CD4-positive, CD25-positive, alpha-beta regulatory T cell (primary cell): ENCODE results near the gene TTF2. TPM values are rescaled to one million over a fixed set of nuclear protein-coding genes. Genes with fewer than 3 reads are reported as not detected.

Source experiments
- ATAC-seq, 2 donors: fragments of 150-1000 bp; cut with Tn5 transposase; one replicate each; pipeline ENCODE4 v1.10.0; 2021; ENCODE audit warnings: low read depth in 2 of 2, moderate number of reproducible peaks in 2 of 2, moderate library complexity in 1 of 2
- DNase-seq, 3 donors: peaks; one replicate each; pipeline versions ENCODE4 v3.0.0 to v3.0.0-alpha.2; 2012 to 2022; ENCODE audit warnings: mixed read lengths in 1 of 3
- H3K27ac ChIP-seq: one replicate; pipeline ENCODE4 v1.7.0; 2013; ENCODE audit warnings: mild to moderate bottlenecking, low read length; ENCODE audit not compliant: insufficient read depth, poor library complexity, severe bottlenecking
- H3K27me3 ChIP-seq: one replicate; pipeline ENCODE4 v1.7.0; 2013; ENCODE audit warnings: low read length; ENCODE audit not compliant: control insufficient read depth, insufficient read depth
- H3K36me3 ChIP-seq: one replicate; pipeline ENCODE4 v1.7.0; 2013; ENCODE audit warnings: mild to moderate bottlenecking, low read length, moderate library complexity; ENCODE audit not compliant: control insufficient read depth, insufficient read depth
- H3K4me1 ChIP-seq: 2 replicates; pipeline ENCODE4 v1.7.0; 2013; ENCODE audit warnings: mild to moderate bottlenecking, low read length; ENCODE audit not compliant: insufficient read depth, control insufficient read depth, poor library complexity, severe bottlenecking
- H3K4me3 ChIP-seq: one replicate; pipeline ENCODE4 v1.7.0; 2013; ENCODE audit warnings: low read depth, mild to moderate bottlenecking, low read length, moderate library complexity
- H3K9me3 ChIP-seq, 2 experiments: 1 replicate in 1 of 2; 2 replicates in 1 of 2; pipeline ENCODE4 v1.7.0; 2013; ENCODE audit warnings: low read length in 2 of 2, mild to moderate bottlenecking in 1 of 2, moderate library complexity in 1 of 2; ENCODE audit not compliant: control insufficient read depth in 2 of 2
- H3K27ac Mint-ChIP-seq, 3 donors: one replicate each; pipeline ENCODE4 v1.8.0; 2020 to 2022; ENCODE audit warnings: mild to moderate bottlenecking in 3 of 3, mixed read lengths in 3 of 3, moderate library complexity in 2 of 3
- H3K27me3 Mint-ChIP-seq: one replicate; pipeline ENCODE4 v1.8.0; 2022; ENCODE audit warnings: mild to moderate bottlenecking, mixed read lengths
- H3K36me3 Mint-ChIP-seq: one replicate; pipeline ENCODE4 v1.8.0; 2020; ENCODE audit warnings: mixed read lengths
- H3K4me1 Mint-ChIP-seq, 4 donors: one replicate each; pipeline ENCODE4 v1.8.0; 2020 to 2022; ENCODE audit warnings: mixed read lengths in 4 of 4, mild to moderate bottlenecking in 1 of 4
- H3K4me3 Mint-ChIP-seq, 4 donors: one replicate each; pipeline ENCODE4 v1.8.0; 2020 to 2022; ENCODE audit warnings: mild to moderate bottlenecking in 4 of 4, mixed read lengths in 4 of 4, moderate library complexity in 3 of 4
- H3K9me3 Mint-ChIP-seq, 7 donors: one replicate each; pipeline ENCODE4 v1.8.0; 2020 to 2022; ENCODE audit warnings: mixed read lengths in 7 of 7, mild to moderate bottlenecking in 3 of 7, moderate library complexity in 2 of 7
- polyA plus RNA-seq, 4 donors: library from polyadenylated mRNA; unstranded; fragments of 300-500 nt; fragmentation: Illumina TruSeq; gene quantifications; one replicate each; pipeline ENCODE4 v1.2.3, GENCODE V29; 2021
- total RNA-seq: library from RNA; stranded (reverse); gene quantifications from one replicate; pipeline ENCODE4 v1.2.3, GENCODE V29; 2022

TTF2 gene
- total and polyA plus RNA-seq, 5 donors from 2014 or later = 5.3 to 58.9 (median 11.1) TPM

- no peaks in the 10 kb centered on the region for H3K4me1 ChIP-seq
- Mint-ChIP-seq H3K27me3 (no peaks in the 10 kb centered on the region), H3K27ac (no peak overlapping the region), H3K4me3 (peak overlapping the region in 1 of 4 donors; percentile 11), H3K36me3 (peaks cover 49% of the 10 kb centered on the region), H3K9me3 (no peaks in the 10 kb centered on the region), H3K4me1 (peaks cover 0 to 5% (median 2%) of the 10 kb centered on the region in 4 donors)
- no peak overlapping the region for H3K27ac ChIP-seq
- H3K9me3 ChIP-seq = no peaks in the 10 kb centered on the region
- peaks cover 79% of the 10 kb centered on the region for H3K36me3 ChIP-seq
- ATAC-seq = no peak
- no peak for DNase-seq
- no peaks in the 10 kb centered on the region for H3K27me3 ChIP-seq
- H3K4me3 ChIP-seq = no peak overlapping the region
Observed at GRCh38 chr1:117076648-117077047, 16.5 kb downstream of the TTF2 start.

DNA sequence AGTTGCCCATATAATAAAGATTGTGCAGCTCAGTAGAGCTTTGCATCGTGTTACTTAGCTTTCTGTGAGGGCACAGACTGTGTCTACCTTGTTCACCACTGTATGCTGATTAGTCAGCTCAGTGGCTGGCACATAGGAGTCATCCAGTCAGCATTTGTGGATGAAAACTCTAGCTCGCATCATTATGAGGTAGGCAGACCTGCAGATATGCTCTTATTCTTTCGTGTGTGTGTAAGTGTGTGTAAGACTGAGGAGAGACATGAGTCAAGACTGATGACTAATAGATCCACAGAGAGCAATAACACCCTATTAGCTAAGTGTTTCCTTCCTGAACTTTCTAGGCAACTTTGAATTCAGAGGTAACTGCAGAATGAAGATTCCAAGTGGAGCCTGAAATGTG, 17.1 kb downstream of the TTF2 start:
- ATAC-seq (peak; percentile 82 to 88), DNase-seq (peak in 1 of 3 donors; percentile 45)
- peak overlapping the region; percentile 31 to 76 (median 47) for H3K27ac Mint-ChIP-seq
- Histone ChIP-seq H3K9me3 (no peaks in the 10 kb centered on the region), H3K27ac (no peak overlapping the region), H3K4me1 (no peaks in the 10 kb centered on the region), H3K27me3 (no peaks in the 10 kb centered on the region), H3K4me3 (no peak overlapping the region), H3K36me3 (peaks cover 85% of the 10 kb centered on the region)
- H3K27me3 Mint-ChIP-seq = no peaks in the 10 kb centered on the region
- peaks cover 48% of the 10 kb centered on the region for H3K36me3 Mint-ChIP-seq
- peaks cover 0 to 4% (median under 1%) of the 10 kb centered on the region in 4 donors for H3K4me1 Mint-ChIP-seq
- H3K4me3 Mint-ChIP-seq = no peak overlapping the region
- H3K9me3 Mint-ChIP-seq = no peaks in the 10 kb centered on the region

- Mint-ChIP-seq H3K4me1 (peaks cover 0 to 2% (median 0%) of the 10 kb centered on the region in 4 donors), H3K27me3 (no peaks in the 10 kb centered on the region), H3K27ac (peak overlapping the region in 1 of 3 donors; percentile 48), H3K36me3 (peaks cover 53% of the 10 kb centered on the region), H3K4me3 (no peak overlapping the region), H3K9me3 (no peaks in the 10 kb centered on the region)
- no peaks in the 10 kb centered on the region for H3K4me1 ChIP-seq
- H3K27ac ChIP-seq = no peak overlapping the region
- no peak for ATAC-seq
- H3K4me3 ChIP-seq = no peak overlapping the region
- no peaks in the 10 kb centered on the region for H3K9me3 ChIP-seq
- peaks cover 86% of the 10 kb centered on the region for H3K36me3 ChIP-seq
- H3K27me3 ChIP-seq = no peaks in the 10 kb centered on the region
- no peak for DNase-seq
Observed at GRCh38 chr1:117079737-117080136, 19.6 kb downstream of the TTF2 start.

GRCh38 chr1:117084231-117084630, 24.1 kb downstream of the TTF2 start:
- no peaks in the 10 kb centered on the region for H3K4me1 Mint-ChIP-seq
- ATAC-seq (no peak), DNase-seq (no peak)
- no peak overlapping the region for H3K4me3 Mint-ChIP-seq
- Histone ChIP-seq H3K4me3 (no peak overlapping the region), H3K27ac (no peak overlapping the region), H3K36me3 (peaks cover 63% of the 10 kb centered on the region), H3K9me3 (no peaks in the 10 kb centered on the region), H3K4me1 (no peaks in the 10 kb centered on the region), H3K27me3 (no peaks in the 10 kb centered on the region)
- H3K36me3 Mint-ChIP-seq = peaks cover 37% of the 10 kb centered on the region
- no peaks in the 10 kb centered on the region for H3K27me3 Mint-ChIP-seq
- H3K9me3 Mint-ChIP-seq = no peaks in the 10 kb centered on the region
- no peak overlapping the region for H3K27ac Mint-ChIP-seq

DNA sequence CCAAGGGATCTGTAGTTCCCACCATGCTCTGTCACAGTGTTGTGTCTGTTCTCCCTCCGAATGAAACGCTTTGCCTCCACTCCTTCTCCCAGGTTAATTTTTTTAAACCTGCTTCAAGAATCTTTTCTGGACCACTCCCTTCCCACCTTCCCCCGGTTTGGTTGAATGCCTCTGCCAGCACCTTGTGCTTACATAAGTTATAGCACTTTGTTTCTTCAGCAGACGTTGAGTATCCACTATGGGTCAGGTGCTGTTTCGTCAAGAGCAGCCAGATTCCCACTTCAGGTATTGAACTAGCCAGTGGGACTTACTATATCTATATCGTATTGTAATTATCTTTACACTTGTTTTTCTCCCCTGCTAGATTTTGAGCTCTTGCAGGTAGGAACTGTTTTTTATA, 27.6 kb downstream of the TTF2 start:
- Histone ChIP-seq H3K27ac (no peak overlapping the region), H3K27me3 (no peaks in the 10 kb centered on the region), H3K9me3 (no peaks in the 10 kb centered on the region), H3K36me3 (peaks cover 62% of the 10 kb centered on the region), H3K4me1 (no peaks in the 10 kb centered on the region), H3K4me3 (no peak overlapping the region)
- Mint-ChIP-seq H3K9me3 (no peaks in the 10 kb centered on the region), H3K36me3 (peaks cover 49% of the 10 kb centered on the region), H3K4me3 (no peak overlapping the region), H3K27ac (peak overlapping the region in 1 of 3 donors; percentile 87), H3K4me1 (peaks cover 2 to 6% (median 4%) of the 10 kb centered on the region in 4 donors), H3K27me3 (no peaks in the 10 kb centered on the region)
- DNase-seq (no peak), ATAC-seq (no peak)

DNA sequence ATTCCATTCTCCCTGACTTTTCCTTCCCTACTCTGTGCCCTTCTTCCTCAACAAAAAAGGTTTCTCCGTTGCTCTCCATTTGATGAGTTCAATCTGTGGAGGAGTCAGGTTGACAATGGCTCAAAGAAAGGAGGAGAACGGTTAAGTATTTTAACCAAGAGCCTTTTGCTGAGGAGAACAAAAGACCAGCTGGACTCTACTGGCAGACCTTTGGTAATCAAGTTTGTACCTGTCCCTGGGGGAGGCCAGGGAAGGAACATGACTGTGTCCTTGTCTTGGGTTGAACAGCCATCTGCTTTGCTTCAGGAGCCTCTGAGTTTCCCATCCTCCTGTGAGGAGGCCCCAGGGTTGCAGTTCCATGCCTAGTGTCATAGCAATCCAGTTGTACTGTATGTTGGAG, 29.9 kb downstream of the TTF2 start:
- H3K4me1 Mint-ChIP-seq = peaks cover 5 to 26% (median 13%) of the 10 kb centered on the region in 4 donors
- no peak overlapping the region for H3K4me3 ChIP-seq
- no peak for ATAC-seq
- H3K36me3 ChIP-seq = peaks cover 67% of the 10 kb centered on the region
- H3K4me1 ChIP-seq = peaks cover 5% of the 10 kb centered on the region
- H3K4me3 Mint-ChIP-seq = no peak overlapping the region
- no peaks in the 10 kb centered on the region for H3K27me3 ChIP-seq
- no peaks in the 10 kb centered on the region for H3K9me3 ChIP-seq
- no peak for DNase-seq
- H3K9me3 Mint-ChIP-seq = no peaks in the 10 kb centered on the region
- no peaks in the 10 kb centered on the region for H3K27me3 Mint-ChIP-seq
- no peak overlapping the region for H3K27ac Mint-ChIP-seq
- peaks cover 50% of the 10 kb centered on the region for H3K36me3 Mint-ChIP-seq
- H3K27ac ChIP-seq = no peak overlapping the region

- Mint-ChIP-seq H3K27ac (peak overlapping the region in 2 of 3 donors; percentile 11 to 58), H3K36me3 (peaks cover 51% of the 10 kb centered on the region), H3K4me3 (no peak overlapping the region), H3K4me1 (peaks cover 8 to 26% (median 13%) of the 10 kb centered on the region in 4 donors), H3K27me3 (no peaks in the 10 kb centered on the region), H3K9me3 (no peaks in the 10 kb centered on the region)
- Histone ChIP-seq H3K4me3 (no peak overlapping the region), H3K4me1 (peaks cover 5% of the 10 kb centered on the region), H3K36me3 (peaks cover 75% of the 10 kb centered on the region), H3K27ac (no peak overlapping the region), H3K27me3 (no peaks in the 10 kb centered on the region), H3K9me3 (no peaks in the 10 kb centered on the region)
- ATAC-seq (no peak), DNase-seq (no peak)
Observed at GRCh38 chr1:117092594-117092993, 32.5 kb downstream of the TTF2 start.

- peaks cover 53% of the 10 kb centered on the region for H3K36me3 Mint-ChIP-seq
- ATAC-seq (peak; percentile 28 to 49), DNase-seq (peak in 1 of 3 donors; percentile 22)
- no peaks in the 10 kb centered on the region for H3K27me3 Mint-ChIP-seq
- Histone ChIP-seq H3K4me1 (peaks cover 5% of the 10 kb centered on the region), H3K27me3 (no peaks in the 10 kb centered on the region), H3K36me3 (peaks cover 76% of the 10 kb centered on the region), H3K4me3 (no peak overlapping the region), H3K9me3 (no peaks in the 10 kb centered on the region), H3K27ac (no peak overlapping the region)
- H3K27ac Mint-ChIP-seq = peak overlapping the region; percentile 11 to 71 (median 58)
- H3K4me3 Mint-ChIP-seq = no peak overlapping the region
- H3K4me1 Mint-ChIP-seq = peaks cover 8 to 26% (median 13%) of the 10 kb centered on the region in 4 donors
- no peaks in the 10 kb centered on the region for H3K9me3 Mint-ChIP-seq
Observed at GRCh38 chr1:117093091-117093534, 33.0 kb downstream of the TTF2 start.
